ENCODE data around the gene BEGAIN. TPM values are rescaled to one million over a fixed set of nuclear protein-coding genes. Genes with fewer than 3 reads are reported as not detected.

BEGAIN gene
- total and polyA plus RNA-seq, 2 donors from 2014 or later, result 0.52 to 1.4 TPM

GRCh38 chr14:100573002-100573756 is 14.0 kb downstream of the BEGAIN start:
- Histone ChIP-seq H3K4me1 (ENCODE audit: control insufficient read depth in 2 of 3, insufficient read depth in 2 of 3, low read depth in 1 of 3, low read length in 3 of 3) (peaks cover 0 to 4% (median 0%) of the 10 kb centered on the region in 3 donors), H3K27ac (ENCODE audit: low read depth in 2 of 2, low read length in 2 of 2) (no peak overlapping the region), H3K9me3 (ENCODE audit: control insufficient read depth in 2 of 3, insufficient read depth in 1 of 3, low read length in 3 of 3) (no peaks in the 10 kb centered on the region), H3K27me3 (ENCODE audit: control insufficient read depth, insufficient read depth, low read length) (peaks cover 5% of the 10 kb centered on the region), H3K4me3 (ENCODE audit: low read length in 3 of 3) (no peak overlapping the region), H3K9ac (ENCODE audit: low read length in 3 of 3) (no peak overlapping the region), H3K36me3 (ENCODE audit: control insufficient read depth in 2 of 3, insufficient read depth in 3 of 3, low read length in 3 of 3) (no peaks in the 10 kb centered on the region)
- intact Hi-C loops (cut with DNase I), result no loop called here
- no peak for FAIRE-seq
- DNase-seq, result no peak
- TF ChIP-seq CTCF (IDR thresholded peaks at IDR 0.05; ENCODE audit: borderline replicate concordance, extremely low read depth, insufficient read depth), result no peak

- peaks cover 5% of the 10 kb centered on the region for H3K27me3 ChIP-seq (ENCODE audit: control insufficient read depth, insufficient read depth, low read length)
- no peak overlapping the region for H3K4me3 ChIP-seq (ENCODE audit: low read length in 3 of 3)
- no peak overlapping the region for H3K9ac ChIP-seq (ENCODE audit: low read length in 3 of 3)
- no peak for TF ChIP-seq CTCF (IDR thresholded peaks at IDR 0.05; ENCODE audit: borderline replicate concordance, extremely low read depth, insufficient read depth)
- H3K36me3 ChIP-seq (ENCODE audit: control insufficient read depth in 2 of 3, insufficient read depth in 3 of 3, low read length in 3 of 3), result no peaks in the 10 kb centered on the region
- DNase-seq (no peak), FAIRE-seq (no peak)
- H3K9me3 ChIP-seq (ENCODE audit: control insufficient read depth in 2 of 3, insufficient read depth in 1 of 3, low read length in 3 of 3), result no peaks in the 10 kb centered on the region
- intact Hi-C loops (cut with DNase I), result no loop called here
- peaks cover 0 to 4% (median 0%) of the 10 kb centered on the region in 3 donors for H3K4me1 ChIP-seq (ENCODE audit: control insufficient read depth in 2 of 3, insufficient read depth in 2 of 3, low read depth in 1 of 3, low read length in 3 of 3)
- H3K27ac ChIP-seq (ENCODE audit: low read depth in 2 of 2, low read length in 2 of 2), result no peak overlapping the region
Measured at GRCh38 chr14:100572543-100572942, 14.7 kb downstream of the BEGAIN start.

- H3K9me3 ChIP-seq (ENCODE audit: control insufficient read depth in 2 of 3, insufficient read depth in 1 of 3, low read length in 3 of 3), result no peaks in the 10 kb centered on the region
- H3K4me3 ChIP-seq (ENCODE audit: low read length in 3 of 3), result no peak overlapping the region
- no peak for FAIRE-seq
- H3K27me3 ChIP-seq (ENCODE audit: control insufficient read depth, insufficient read depth, low read length), result peaks cover 5% of the 10 kb centered on the region
- H3K9ac ChIP-seq (ENCODE audit: low read length in 3 of 3), result no peak overlapping the region
- H3K4me1 ChIP-seq (ENCODE audit: control insufficient read depth in 2 of 3, insufficient read depth in 2 of 3, low read depth in 1 of 3, low read length in 3 of 3), result peaks cover 0 to 4% (median 0%) of the 10 kb centered on the region in 3 donors
- TF ChIP-seq CTCF (IDR thresholded peaks at IDR 0.05; ENCODE audit: borderline replicate concordance, extremely low read depth, insufficient read depth), result no peak
- H3K27ac ChIP-seq (ENCODE audit: low read depth in 2 of 2, low read length in 2 of 2), result no peak overlapping the region
- intact Hi-C loops (cut with DNase I), result no loop called here
- no peaks in the 10 kb centered on the region for H3K36me3 ChIP-seq (ENCODE audit: control insufficient read depth in 2 of 3, insufficient read depth in 3 of 3, low read length in 3 of 3)
- DNase-seq, result no peak
Measured at GRCh38 chr14:100571837-100572236, 15.4 kb downstream of the BEGAIN start.

Data from kidney (tissue), 14 donors.